Glutamatergic neuron (in vitro differentiated cells): Measurements from ENCODE around the gene NR1H4. TPM values are rescaled to one million over a fixed set of nuclear protein-coding genes. Genes with fewer than 3 reads are reported as not detected.

Experiments
- DNase-seq: peaks from one replicate; pipeline ENCODE4 v3.0.0; 2022
- H3K27ac Mint-ChIP-seq: one replicate; pipeline ENCODE4 v1.8.0; 2020; ENCODE audit warnings: mild to moderate bottlenecking, mixed read lengths, inconsistent platforms; ENCODE audit not compliant: unreplicated experiment
- H3K27me3 Mint-ChIP-seq: one replicate; pipeline ENCODE4 v1.8.0; 2020; ENCODE audit warnings: mild to moderate bottlenecking, moderate library complexity, mixed read lengths, inconsistent platforms; ENCODE audit not compliant: unreplicated experiment
- H3K36me3 Mint-ChIP-seq: one replicate; pipeline ENCODE4 v1.8.0; 2020; ENCODE audit warnings: mild to moderate bottlenecking, mixed read lengths, inconsistent platforms; ENCODE audit not compliant: unreplicated experiment
- H3K4me1 Mint-ChIP-seq: one replicate; pipeline ENCODE4 v1.8.0; 2020; ENCODE audit warnings: mild to moderate bottlenecking, low read depth, mixed read lengths, inconsistent platforms; ENCODE audit not compliant: unreplicated experiment
- H3K4me3 Mint-ChIP-seq: one replicate; pipeline ENCODE4 v1.8.0; 2020; ENCODE audit warnings: mild to moderate bottlenecking, mixed read lengths, inconsistent platforms; ENCODE audit not compliant: unreplicated experiment
- H3K9me3 Mint-ChIP-seq: one replicate; pipeline ENCODE4 v1.8.0; 2020; ENCODE audit warnings: mild to moderate bottlenecking, moderate library complexity, mixed read lengths, inconsistent platforms; ENCODE audit not compliant: unreplicated experiment
- CTCF ChIP-seq: fragments of 200-600 bp; sonication (generic); IDR thresholded peaks from one replicate; pipeline ENCODE4 v1.5.0; 2021; ENCODE audit not compliant: partially characterized antibody, unreplicated experiment
- total RNA-seq: library from RNA; stranded (reverse); fragmentation: NEBNext Ultra II Directional; extraction: Animal tissue kit (Norgen Biotek cat#: 25700); gene quantifications from one replicate; pipeline ENCODE4 v1.2.1, GENCODE V29; 2021; ENCODE audit not compliant: unreplicated experiment

The NR1H4 gene
- total RNA-seq, 1 donor from 2014 or later, result not detected

- H3K9me3 Mint-ChIP-seq, result no peaks in the 10 kb centered on the region
- no peak for DNase-seq
- H3K27me3 Mint-ChIP-seq, result no peaks in the 10 kb centered on the region
- no peaks in the 10 kb centered on the region for H3K36me3 Mint-ChIP-seq
- no peak for TF ChIP-seq CTCF
- no peaks in the 10 kb centered on the region for H3K4me1 Mint-ChIP-seq
- H3K27ac Mint-ChIP-seq, result no peak overlapping the region
- H3K4me3 Mint-ChIP-seq, result no peak overlapping the region
These were observed 12.3 kb downstream of the NR1H4 start for GRCh38 chr12:100485983-100486382.

- no peaks in the 10 kb centered on the region for H3K36me3 Mint-ChIP-seq
- no peak for DNase-seq
- H3K27me3 Mint-ChIP-seq, result no peaks in the 10 kb centered on the region
- TF ChIP-seq CTCF, result no peak
- no peak overlapping the region for H3K27ac Mint-ChIP-seq
- H3K4me1 Mint-ChIP-seq, result no peaks in the 10 kb centered on the region
- H3K4me3 Mint-ChIP-seq, result no peak overlapping the region
- peaks cover 2% of the 10 kb centered on the region for H3K9me3 Mint-ChIP-seq
These were observed 15.7 kb downstream of the NR1H4 start for GRCh38 chr12:100489251-100489820.

- Mint-ChIP-seq H3K4me3 (no peak overlapping the region), H3K27ac (no peak overlapping the region), H3K4me1 (no peaks in the 10 kb centered on the region), H3K9me3 (peaks cover 2% of the 10 kb centered on the region), H3K36me3 (no peaks in the 10 kb centered on the region), H3K27me3 (no peaks in the 10 kb centered on the region)
- TF ChIP-seq CTCF, result no peak
- DNase-seq, result no peak
These were observed 16.4 kb downstream of the NR1H4 start for GRCh38 chr12:100490056-100490455.

GRCh38 chr12:100491104-100491503, 17.4 kb downstream of the NR1H4 start:
- no peak for DNase-seq
- TF ChIP-seq CTCF, result no peak
- no peaks in the 10 kb centered on the region for H3K36me3 Mint-ChIP-seq
- H3K9me3 Mint-ChIP-seq, result peaks cover 2% of the 10 kb centered on the region
- H3K27me3 Mint-ChIP-seq, result no peaks in the 10 kb centered on the region
- H3K4me3 Mint-ChIP-seq, result no peak overlapping the region
- H3K4me1 Mint-ChIP-seq, result no peaks in the 10 kb centered on the region
- no peak overlapping the region for H3K27ac Mint-ChIP-seq

- DNase-seq, result no peak
These were observed 19.8 kb downstream of the NR1H4 start for GRCh38 chr12:100493396-100494012.

More at GRCh38 chr12:100493396-100494012, 19.8 kb downstream of the NR1H4 start:
- H3K27ac Mint-ChIP-seq, result no peak overlapping the region
- no peaks in the 10 kb centered on the region for H3K36me3 Mint-ChIP-seq
- peaks cover 2% of the 10 kb centered on the region for H3K9me3 Mint-ChIP-seq
- H3K4me3 Mint-ChIP-seq, result no peak overlapping the region
- no peak for TF ChIP-seq CTCF
- peaks cover 6% of the 10 kb centered on the region for H3K4me1 Mint-ChIP-seq
- no peaks in the 10 kb centered on the region for H3K27me3 Mint-ChIP-seq
